Thyroid gland (tissue), 4 donors: Measurements from ENCODE around the gene RPL4. TPM values are rescaled to one million over a fixed set of nuclear protein-coding genes. Genes with fewer than 3 reads are reported as not detected.
"Not testable (repeated sequence)": the region's sequence is repeated elsewhere in the genome, so short reads cannot be mapped to it uniquely, and the experiment has no call there.

Source experiments
- DNase-seq, 2 donors: peaks; one replicate each; pipeline ENCODE4 v3.0.0-alpha.2; 2019
- H3K27ac ChIP-seq, 3 donors: fragments of 200-600 bp; sonication (generic); 1 replicate in 2 of 3; 2 replicates in 1 of 3; pipeline ENCODE4 v1.5.1; 2016 to 2019; ENCODE audit warnings: mild to moderate bottlenecking in 1 of 3, moderate library complexity in 1 of 3
- H3K27me3 ChIP-seq: fragments of 200-600 bp; sonication (generic); one replicate; pipeline ENCODE4 v1.5.1; 2019
- H3K36me3 ChIP-seq, 2 donors: fragments of 200-600 bp; sonication (generic); one replicate each; pipeline ENCODE4 v1.5.1; 2016 to 2019
- H3K4me1 ChIP-seq, 2 donors: fragments of 200-600 bp; sonication (generic); one replicate each; pipeline ENCODE4 v1.5.1; 2017 to 2019
- H3K4me3 ChIP-seq, 3 donors: fragments of 200-600 bp; sonication (generic); replicated peaks in 1 of 3; 1 replicate in 2 of 3; 2 replicates in 1 of 3; pipeline ENCODE4 v1.5.1; 2016; ENCODE audit warnings: mild to moderate bottlenecking in 1 of 3
- H3K9me3 ChIP-seq: fragments of 200-600 bp; sonication (generic); one replicate; pipeline ENCODE4 v1.5.1; 2017
- POLR2A ChIP-seq, 2 donors: fragments of 450-650 bp; IDR thresholded peaks; one replicate each; pipeline ENCODE4 v1.6.1; 2017; ENCODE audit warnings: antibody characterized with exemption in 2 of 2, mild to moderate bottlenecking in 2 of 2, moderate library complexity in 1 of 2
- WGBS, 2 donors: methylation state at CpG; one replicate each; pipeline ENCODE4 v1.1.5; 2017; 5-methylcytosine and 5-hydroxymethylcytosine counted together
- intact Hi-C: fragments of 100-400 bp; cut with DNase I; formaldehyde crosslinking; loops from one replicate; pipeline ENCODE4 v1.15.1; 2023
- total RNA-seq, 4 donors: library from RNA; depleted of rRNA; stranded (reverse); fragments of >200 nt; gene quantifications; one replicate each; pipeline ENCODE4 v1.2.3, GENCODE V29; 2016
- TF ChIP-seq, protein P1 (sequence below), 6 experiments: fragments of 200-600 bp in 3 of 6; fragments of 450-650 bp in 3 of 6; sonication (generic) in 3 of 6; IDR thresholded peaks; one replicate each; pipeline ENCODE4 v1.5.1; 2016 to 2019; ENCODE audit warnings: antibody characterized with exemption in 6 of 6, mild to moderate bottlenecking in 2 of 6, inconsistent platforms in 1 of 6, moderate library complexity in 1 of 6

RPL4 gene
- total RNA-seq, 4 donors from 2014 or later, result 3,485 to 7,540 (median 5,598) TPM

DNA sequence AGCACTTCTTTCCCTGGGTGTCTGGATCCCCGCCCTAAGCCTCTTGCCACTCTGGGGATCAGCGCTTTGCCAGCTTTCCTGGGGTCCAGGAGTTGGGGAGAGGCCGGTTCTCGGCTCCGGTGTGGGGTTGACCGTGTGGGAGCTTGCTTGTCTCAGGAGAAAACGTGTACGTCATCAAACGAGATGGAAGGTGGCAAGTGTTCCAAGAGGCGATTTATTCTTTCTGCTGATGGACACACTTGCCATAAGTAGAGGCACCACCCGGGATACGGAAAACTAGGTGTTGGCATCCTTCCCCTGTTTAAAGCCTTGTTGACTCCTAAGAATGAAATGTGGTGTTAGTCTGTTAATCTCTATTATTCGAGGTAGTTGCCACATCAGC lies 766 bp upstream of the RPL4 start:
- Histone ChIP-seq H3K4me3 (peak overlapping the region; percentile 17 to 98 (median 84)), H3K27me3 (no peaks in the 10 kb centered on the region), H3K4me1 (peaks cover 12 to 16% of the 10 kb centered on the region in 2 donors), H3K27ac (peak overlapping the region in 2 of 3 donors; percentile 85 to 95), H3K36me3 (peaks cover 28% of the 10 kb centered on the region in 2 donors), H3K9me3 (no peaks in the 10 kb centered on the region)
- 0 to 1% methylated on average over 13 of the region's 13 CpGs for WGBS, 2 donors
- TF ChIP-seq POLR2A (IDR thresholded peaks at IDR 0.05), result no peak
- TF ChIP-seq, protein P1, sequence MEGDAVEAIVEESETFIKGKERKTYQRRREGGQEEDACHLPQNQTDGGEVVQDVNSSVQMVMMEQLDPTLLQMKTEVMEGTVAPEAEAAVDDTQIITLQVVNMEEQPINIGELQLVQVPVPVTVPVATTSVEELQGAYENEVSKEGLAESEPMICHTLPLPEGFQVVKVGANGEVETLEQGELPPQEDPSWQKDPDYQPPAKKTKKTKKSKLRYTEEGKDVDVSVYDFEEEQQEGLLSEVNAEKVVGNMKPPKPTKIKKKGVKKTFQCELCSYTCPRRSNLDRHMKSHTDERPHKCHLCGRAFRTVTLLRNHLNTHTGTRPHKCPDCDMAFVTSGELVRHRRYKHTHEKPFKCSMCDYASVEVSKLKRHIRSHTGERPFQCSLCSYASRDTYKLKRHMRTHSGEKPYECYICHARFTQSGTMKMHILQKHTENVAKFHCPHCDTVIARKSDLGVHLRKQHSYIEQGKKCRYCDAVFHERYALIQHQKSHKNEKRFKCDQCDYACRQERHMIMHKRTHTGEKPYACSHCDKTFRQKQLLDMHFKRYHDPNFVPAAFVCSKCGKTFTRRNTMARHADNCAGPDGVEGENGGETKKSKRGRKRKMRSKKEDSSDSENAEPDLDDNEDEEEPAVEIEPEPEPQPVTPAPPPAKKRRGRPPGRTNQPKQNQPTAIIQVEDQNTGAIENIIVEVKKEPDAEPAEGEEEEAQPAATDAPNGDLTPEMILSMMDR (IDR thresholded peaks at IDR 0.05), result no peak
- DNase-seq, result no peak
- intact Hi-C loops, result loop anchor here (10.0 kb wide), 1 partner anchor 269 kb away; no protein-coding TSS in a partner anchor

DNA sequence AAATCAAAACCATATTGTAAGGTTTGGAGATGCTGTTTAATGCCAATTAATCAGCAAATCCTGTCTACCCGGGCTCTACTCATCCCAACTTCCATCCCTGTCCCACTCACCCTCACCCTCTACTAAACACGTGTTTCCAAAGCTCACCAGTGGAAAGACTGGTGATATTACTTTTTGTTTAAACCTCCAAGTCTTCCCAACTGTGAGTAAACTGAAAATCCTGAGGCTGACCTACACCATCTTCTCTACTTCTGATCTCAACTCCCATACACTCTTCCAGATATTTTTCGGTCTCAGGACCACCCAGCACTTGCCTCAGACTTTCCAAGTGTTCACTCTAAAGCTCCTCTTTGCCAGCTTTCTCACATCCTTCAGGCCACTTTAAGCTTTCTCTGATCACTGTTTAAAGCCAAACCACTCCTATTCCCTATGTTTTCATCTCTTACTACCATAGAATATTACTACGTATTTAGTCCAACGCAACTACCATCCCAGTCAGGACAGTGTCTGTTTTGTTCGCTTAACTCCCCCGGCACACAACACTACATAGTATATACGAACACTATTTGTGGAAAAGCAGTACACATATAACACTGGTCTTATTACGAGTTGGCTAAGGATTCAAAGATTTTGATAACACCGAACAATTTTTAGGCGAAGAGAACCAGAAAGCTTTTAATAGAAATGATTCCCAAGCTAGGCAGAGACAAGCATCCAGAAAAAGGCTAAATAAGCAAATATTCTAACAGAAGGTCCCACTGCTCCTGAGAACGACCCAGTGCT lies 684 bp downstream of the RPL4 start:
- no peak for DNase-seq
- WGBS, 2 donors, result 0 to 1% methylated on average over 12 of the region's 12 CpGs
- H3K4me1 ChIP-seq, result peaks cover 12 to 16% of the 10 kb centered on the region in 2 donors
- H3K9me3 ChIP-seq, result no peaks in the 10 kb centered on the region
- no peak for TF ChIP-seq POLR2A (IDR thresholded peaks at IDR 0.05)
- peaks cover 42 to 43% of the 10 kb centered on the region in 2 donors for H3K36me3 ChIP-seq
- H3K27ac ChIP-seq, result peak overlapping the region in 2 of 3 donors; percentile 85 to 95
- H3K4me3 ChIP-seq, result peak overlapping the region; percentile 64 to 98 (median 84)
- intact Hi-C loops, result loop anchor here (10.0 kb wide), 1 partner anchor 271 kb away; no protein-coding TSS in a partner anchor
- no peaks in the 10 kb centered on the region for H3K27me3 ChIP-seq

GRCh38 chr15:66503041-66503648 lies 1.5 kb downstream of the RPL4 start:
- H3K9me3 ChIP-seq, H3K4me3 ChIP-seq, H3K27me3 ChIP-seq, H3K27ac ChIP-seq, DNase-seq: not testable (repeated sequence)
- Histone ChIP-seq H3K36me3 (peaks cover 50 to 51% of the 10 kb centered on the region in 2 donors), H3K4me1 (peaks cover 12 to 19% of the 10 kb centered on the region in 2 donors)
- intact Hi-C loops, result loop anchor here (10.0 kb wide), 1 partner anchor 272 kb away; no protein-coding TSS in a partner anchor
- 64 to 73% methylated on average over 13 of the region's 13 CpGs for WGBS, 2 donors

- Histone ChIP-seq H3K36me3 (peaks cover 51% of the 10 kb centered on the region in 2 donors), H3K27ac (no peak overlapping the region), H3K27me3 (no peaks in the 10 kb centered on the region), H3K9me3 (no peaks in the 10 kb centered on the region), H3K4me1 (peaks cover 12 to 22% of the 10 kb centered on the region in 2 donors), H3K4me3 (no peak overlapping the region)
- WGBS, 2 donors, result 87 to 91% methylated on average over 10 of the region's 10 CpGs
- no peak for DNase-seq
- TF ChIP-seq, protein P1 (IDR thresholded peaks at IDR 0.05), result no peak
- no peak for TF ChIP-seq POLR2A (IDR thresholded peaks at IDR 0.05)
- intact Hi-C loops, result loop anchor here (10.0 kb wide), 1 partner anchor 272 kb away; no protein-coding TSS in a partner anchor
Measured at GRCh38 chr15:66502491-66502890, 2.2 kb downstream of the RPL4 start.

GRCh38 chr15:66500346-66500745 lies 4.3 kb downstream of the RPL4 start:
- intact Hi-C loops, result loop anchor here (10.0 kb wide), 1 partner anchor 274 kb away; no protein-coding TSS in a partner anchor
- not testable (repeated sequence) for H3K4me3 ChIP-seq, DNase-seq, H3K27me3 ChIP-seq, H3K27ac ChIP-seq, H3K9me3 ChIP-seq
- WGBS, 2 donors, result 87 to 88% methylated on average over 7 of the region's 7 CpGs
- Histone ChIP-seq H3K4me1 (peaks cover 20 to 23% of the 10 kb centered on the region in 2 donors), H3K36me3 (peaks cover 51% of the 10 kb centered on the region in 2 donors)

- Histone ChIP-seq H3K27ac (peak overlapping the region in 1 of 3 donors; percentile 1), H3K4me1 (peaks cover 17 to 22% of the 10 kb centered on the region in 2 donors), H3K4me3 (no peak overlapping the region), H3K9me3 (no peaks in the 10 kb centered on the region), H3K36me3 (peaks cover 51 to 53% of the 10 kb centered on the region in 2 donors), H3K27me3 (no peaks in the 10 kb centered on the region)
- no peak for DNase-seq
- intact Hi-C loops, result no loop called here
- TF ChIP-seq, protein P1 (IDR thresholded peaks at IDR 0.05), result peak in 4 of 6 experiments; percentile 19 to 38 (median 28)
- TF ChIP-seq POLR2A (IDR thresholded peaks at IDR 0.05), result no peak
- WGBS, 2 donors, result 70 to 73% methylated on average over 3 of the region's 3 CpGs
Measured at GRCh38 chr15:66498501-66499386, 5.9 kb downstream of the RPL4 start.
